CD4-positive, alpha-beta T cell treated with Interleukin-2 at 100 ng/mL for 4 hours (primary cell): Measurements from ENCODE around the gene ADAMTS4.

Source experiments
- DNase-seq: peaks from one replicate; pipeline ENCODE4 v3.0.0-alpha.2; 2020; ENCODE audit warnings: low spot score

ADAMTS4 gene

DNA sequence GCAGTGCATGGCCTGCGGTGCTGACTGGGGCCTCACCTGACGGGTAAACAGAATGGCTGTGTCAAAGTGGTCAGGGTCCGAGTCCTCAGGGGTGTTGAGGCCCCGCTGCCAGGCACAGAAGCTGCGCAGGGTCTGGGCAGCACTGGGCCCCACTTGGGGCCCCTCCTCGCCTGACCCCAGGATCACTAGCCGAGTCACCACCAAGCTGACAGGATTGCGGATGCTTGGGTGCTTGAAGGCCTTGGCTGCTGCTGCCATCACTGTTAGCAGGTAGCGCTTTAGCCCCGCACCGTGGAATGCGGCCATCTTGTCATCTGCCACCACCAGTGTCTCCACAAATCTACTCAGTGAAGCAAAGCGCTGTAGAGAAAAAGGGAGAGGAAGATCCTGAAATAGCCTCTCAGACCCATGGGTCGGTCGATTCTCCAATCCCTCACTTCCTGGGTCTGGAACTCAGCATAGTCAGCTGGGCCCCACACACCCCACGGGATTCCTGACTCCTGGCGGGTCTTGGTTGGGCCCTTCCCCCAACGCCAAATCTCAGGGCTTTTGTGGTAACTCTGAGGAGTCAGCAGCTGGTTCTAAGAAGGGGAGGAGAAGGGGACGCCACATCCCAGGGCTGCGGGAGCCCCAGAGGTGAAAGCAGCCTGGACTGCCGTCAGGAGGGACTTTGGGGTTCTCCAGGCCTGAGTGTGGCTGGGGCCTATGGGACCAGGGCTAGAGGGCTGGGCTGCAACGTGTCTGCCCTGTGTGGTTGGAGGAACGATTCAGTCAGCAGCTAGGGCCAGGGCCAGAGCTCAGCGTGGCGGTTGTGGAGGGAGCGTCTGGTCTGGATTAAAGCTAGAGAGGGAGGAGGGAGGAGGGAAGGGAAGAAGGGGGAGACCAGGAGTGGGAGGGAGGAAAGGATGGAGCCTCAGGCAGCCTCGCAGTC, 2.1 kb downstream of the ADAMTS4 start:
- no peak for DNase-seq

DNA sequence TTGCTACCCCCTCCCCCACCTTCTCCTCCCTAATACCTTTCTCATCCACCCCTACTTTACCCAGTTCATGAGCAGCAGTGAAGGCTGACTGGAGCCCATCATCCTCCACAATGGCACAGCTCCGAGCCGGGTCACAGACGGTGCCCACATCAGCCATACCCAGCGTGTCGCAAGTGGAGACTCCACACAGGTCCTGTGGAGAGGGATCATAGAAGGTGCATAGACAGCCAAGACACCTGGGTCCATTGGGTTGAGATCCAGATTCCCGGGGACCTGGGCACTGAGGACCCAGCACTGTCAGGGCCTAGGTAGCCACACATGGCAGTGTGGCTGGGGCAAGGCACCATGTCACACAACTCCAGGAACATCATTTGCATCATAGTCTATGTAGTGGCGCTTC, 2.7 kb downstream of the ADAMTS4 start:
- no peak for DNase-seq

DNA sequence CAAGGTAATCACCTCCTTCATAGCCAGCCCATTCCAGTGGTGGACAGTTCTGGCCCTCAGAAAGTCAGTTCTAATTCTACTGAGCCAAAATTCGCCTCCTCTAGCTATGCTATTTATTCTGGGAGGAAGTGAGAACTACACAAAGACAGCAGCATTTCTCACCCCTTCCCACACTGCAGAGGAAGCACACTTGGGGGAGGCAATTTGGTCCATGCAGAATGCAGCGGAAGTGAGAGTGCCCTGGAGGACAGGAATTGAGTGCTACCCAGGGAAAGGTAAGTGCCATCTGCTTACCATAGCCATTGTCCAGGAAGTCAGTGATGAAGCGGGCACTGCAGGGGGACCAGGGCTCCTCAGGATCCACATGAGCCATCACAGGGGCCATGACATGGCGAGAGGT, 3.7 kb downstream of the ADAMTS4 start:
- DNase-seq, result no peak

GRCh38 chr1:161193561-161194235, 5.2 kb downstream of the ADAMTS4 start:
- DNase-seq, result no peak

DNA sequence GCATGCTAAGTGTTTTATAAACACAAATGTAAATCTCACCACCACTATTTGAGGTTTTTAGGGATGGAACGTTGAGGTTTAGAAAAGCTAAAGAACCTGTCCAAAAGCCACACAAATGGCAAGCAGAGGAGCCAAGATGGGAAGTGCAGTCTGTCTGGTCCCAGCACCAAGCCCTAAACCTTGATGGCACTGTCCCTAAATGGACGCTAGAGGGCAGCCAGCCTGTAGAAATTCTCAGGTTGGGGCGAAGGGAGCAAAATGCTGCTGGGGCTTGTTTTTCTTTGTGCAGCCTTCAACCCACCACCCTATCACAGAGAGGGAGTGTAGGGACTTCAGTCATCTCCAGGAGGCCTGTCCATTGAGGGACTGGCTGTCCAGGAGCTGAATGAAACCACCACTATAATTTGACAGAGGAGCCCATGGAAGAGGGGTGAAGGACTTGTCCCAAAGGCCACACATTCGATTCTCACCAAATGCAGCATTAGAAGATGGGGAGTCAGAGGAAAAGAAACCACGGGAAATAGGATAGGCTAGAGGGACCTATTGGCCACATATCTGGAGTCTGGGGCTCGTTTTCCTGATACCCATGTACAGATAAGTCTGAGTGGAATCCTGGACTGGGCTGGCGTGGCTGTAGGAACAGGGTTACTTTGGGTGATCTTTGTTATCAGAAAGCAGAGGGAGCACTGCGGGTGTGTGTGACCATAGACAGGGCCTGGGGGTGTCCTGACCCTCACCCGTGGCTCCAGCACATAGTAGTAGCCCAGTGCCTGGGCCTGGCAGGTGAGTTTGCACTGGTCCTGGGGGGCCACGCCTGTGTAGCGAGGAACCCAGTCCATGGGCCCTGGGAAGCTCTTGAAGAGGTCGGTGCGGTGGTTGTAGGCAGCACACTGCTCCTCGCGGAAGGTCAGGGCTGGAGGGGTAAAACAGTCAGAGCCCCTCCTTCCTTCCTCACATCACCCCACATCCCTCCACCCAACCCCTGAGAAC, 6.1 kb downstream of the ADAMTS4 start:
- DNase-seq, result peak; percentile 87

GRCh38 chr1:161191971-161192370, 6.9 kb downstream of the ADAMTS4 start:
- DNase-seq, result no peak

DNA sequence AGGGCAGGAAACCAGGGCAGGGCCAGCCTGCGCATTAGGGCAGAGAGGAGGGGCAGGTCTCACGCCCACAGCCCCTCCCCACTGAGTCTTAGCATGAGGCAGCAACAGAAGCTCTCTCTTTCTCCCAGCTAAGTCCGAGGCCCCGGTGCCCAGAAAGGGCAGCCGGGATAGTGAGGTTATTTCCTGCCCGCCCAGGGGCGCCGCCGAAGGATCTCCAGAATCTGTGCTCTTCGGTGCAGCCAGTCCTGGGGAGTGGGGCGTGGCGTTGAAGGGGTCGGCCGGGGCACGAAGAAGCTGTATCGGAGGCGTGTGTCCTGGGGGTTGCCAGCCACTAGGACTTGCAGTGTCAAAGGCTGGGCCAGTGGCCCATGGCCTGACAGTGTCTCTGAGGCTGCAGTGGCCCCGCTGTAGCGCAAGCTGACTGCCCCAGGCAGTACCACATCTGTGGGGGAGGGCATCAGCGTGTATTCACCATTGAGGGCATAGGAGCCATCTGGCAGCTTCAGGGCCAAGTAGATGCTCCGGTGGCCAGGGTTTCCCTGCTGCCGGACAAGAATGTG, 7.8 kb downstream of the ADAMTS4 start:
- no peak for DNase-seq

DNA sequence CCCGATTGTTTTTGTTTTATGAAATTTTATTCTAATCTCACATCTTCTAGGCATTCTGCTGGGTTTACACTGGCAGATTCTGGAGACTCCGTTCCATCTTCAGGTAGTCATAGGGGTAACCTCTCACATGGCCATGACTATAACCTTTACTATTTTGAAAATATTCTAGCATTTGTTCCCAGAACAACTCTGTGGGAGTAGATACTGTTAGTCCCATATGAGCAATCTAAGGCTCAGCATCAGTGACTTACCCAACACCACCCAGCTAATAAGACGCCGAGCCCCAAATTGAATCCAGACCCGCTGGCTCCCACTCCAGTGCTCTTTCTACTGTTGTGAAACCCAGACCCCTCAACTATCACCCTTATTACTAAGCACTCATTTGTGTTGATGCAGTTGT, 9.8 kb downstream of the ADAMTS4 start:
- no peak for DNase-seq

GRCh38 chr1:161188381-161188780, 10.5 kb downstream of the ADAMTS4 start:
- no peak for DNase-seq

DNA sequence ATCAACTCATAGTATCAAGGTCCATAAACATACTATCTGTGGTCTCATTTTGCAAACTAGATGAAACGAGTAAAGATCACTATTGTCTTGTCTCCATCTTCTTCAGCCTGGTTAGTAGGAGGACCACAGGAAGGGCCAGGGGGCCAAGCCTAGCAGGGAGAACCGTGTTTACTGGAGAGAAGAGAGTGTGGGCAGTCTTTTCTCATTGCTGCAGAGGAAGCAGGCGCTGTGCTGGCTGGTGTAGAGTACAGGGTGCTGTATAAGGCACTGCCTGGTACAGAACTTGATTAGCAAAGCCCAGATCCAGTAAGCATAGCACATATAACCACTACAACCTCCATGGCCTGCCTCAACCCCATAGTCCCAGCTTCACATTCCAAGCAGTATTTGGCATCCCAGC, 11.5 kb downstream of the ADAMTS4 start:
- DNase-seq, result no peak

DNA sequence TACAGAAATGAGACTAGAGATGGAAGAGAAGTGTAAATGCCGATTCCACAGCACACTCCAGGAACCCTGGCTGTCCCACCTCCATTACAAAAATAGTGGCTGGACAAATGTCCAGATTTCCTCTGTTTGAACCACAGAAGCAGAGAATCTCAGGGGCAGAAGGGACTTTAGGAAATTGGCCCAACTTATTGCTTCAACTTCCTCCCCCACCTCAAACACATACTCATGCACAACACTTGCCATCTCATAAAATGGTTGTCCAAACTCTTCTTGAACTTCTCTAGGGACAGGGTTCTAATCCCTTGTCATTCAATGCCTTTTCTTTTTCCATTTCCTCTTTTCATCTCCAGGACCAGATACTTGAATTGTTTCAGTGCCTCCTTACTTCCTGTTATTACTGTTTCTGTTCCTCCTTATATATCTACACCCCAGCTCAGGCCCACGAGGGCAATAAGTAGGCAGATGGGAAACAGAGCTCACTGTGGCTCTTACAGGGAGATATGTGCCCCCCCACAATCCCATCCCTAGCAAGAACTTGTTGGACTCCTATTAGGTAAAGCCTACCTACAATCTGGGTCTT, 13.0 kb downstream of the ADAMTS4 start:
- no peak for DNase-seq

DNA sequence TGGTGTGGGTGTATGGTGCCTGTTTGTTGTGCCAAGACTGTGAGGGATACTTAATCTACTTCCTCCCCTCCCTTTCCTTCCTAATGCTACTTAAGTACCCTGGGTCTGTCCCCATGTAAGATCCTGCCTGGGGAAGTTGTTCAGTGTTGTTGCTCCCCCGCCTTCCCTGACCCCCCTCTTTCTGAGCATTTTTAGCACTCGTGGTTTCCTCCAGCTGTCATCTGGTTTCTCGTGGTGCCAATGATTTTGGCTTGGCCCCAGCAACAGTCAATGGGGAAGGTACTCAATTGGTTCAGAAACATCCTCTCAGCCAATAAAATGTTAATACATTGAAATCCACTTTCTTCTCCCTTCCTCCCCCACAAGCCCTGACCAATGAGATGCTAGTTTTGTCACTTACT, 13.6 kb downstream of the ADAMTS4 start:
- DNase-seq, result peak; percentile 92

DNA sequence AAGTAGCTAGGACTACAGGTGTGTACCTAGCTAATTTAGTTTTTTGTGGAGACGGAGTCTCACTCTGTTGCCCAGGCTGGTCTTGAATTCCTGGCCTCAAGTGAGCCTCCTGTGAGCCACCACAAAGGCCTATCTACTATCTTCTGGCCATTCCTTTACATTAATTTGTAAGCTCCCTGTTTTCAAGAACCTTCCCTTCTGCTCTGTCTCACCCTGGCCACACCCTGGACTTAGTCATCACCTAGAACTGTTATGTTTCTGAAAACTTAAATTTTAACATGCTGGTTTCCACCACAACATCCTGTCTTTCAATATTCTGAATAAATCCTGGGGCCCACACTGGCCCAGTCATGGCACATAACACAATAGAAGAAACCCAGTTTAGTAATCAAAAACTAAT, 16.6 kb downstream of the ADAMTS4 start:
- peak; percentile 91 for DNase-seq

DNA sequence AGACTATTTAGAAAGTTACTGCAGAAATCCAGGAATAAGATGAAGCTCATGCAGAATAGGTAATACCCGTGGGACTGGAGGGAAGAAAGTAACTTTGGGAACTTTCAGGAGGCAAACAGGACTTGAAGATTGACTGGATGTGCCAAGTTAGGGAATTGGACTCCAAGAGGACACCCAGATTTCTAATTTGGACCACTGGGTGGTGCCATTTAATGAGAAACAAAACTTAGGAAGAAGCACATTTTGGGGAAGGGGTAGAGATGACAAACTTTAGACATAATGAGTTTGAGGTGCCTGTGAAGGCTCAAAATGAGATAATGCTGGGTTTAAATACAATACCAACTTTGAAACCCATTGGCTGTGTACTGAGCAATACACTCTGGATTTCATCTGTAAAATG, 18.2 kb downstream of the ADAMTS4 start:
- DNase-seq, result no peak

GRCh38 chr1:161179698-161180097, 19.2 kb downstream of the ADAMTS4 start:
- no peak for DNase-seq

GRCh38 chr1:161177936-161178244, 21.0 kb downstream of the ADAMTS4 start:
- no peak for DNase-seq

- DNase-seq, result peak; percentile 94
These were observed 21.5 kb downstream of the ADAMTS4 start, which contains the start of gene B4GALT3 for GRCh38 chr1:161177112-161177935. TSS of gene B4GALT3 (minus strand) at chr1:161177507. CDS start at chr1:161176060, 1,447 bp downstream.

GRCh38 chr1:161176468-161177111, 22.3 kb downstream of the ADAMTS4 start:
- no peak for DNase-seq

- DNase-seq, result no peak
These were observed 22.9 kb downstream of the ADAMTS4 start for GRCh38 chr1:161175771-161176453.

DNA sequence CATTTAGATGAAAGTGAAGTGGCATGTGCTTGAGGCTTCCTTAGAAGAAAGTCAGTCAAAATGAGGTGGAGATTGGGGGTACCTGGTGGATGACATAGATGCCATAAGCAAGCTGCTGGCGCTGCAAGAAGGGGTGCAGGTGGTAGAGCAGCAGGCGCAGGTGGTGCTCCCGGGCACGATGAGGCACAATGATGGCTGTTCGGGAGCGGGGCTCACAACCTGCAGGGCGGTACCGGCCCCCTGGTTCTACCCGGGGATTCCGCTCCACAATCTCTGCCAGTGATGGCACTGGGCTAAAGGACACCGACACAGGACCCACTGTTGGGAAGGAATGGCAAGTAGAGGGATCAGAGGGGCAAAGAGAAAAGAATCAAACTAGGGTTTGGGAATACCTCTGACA, 23.9 kb downstream of the ADAMTS4 start:
- no peak for DNase-seq
